PFSK-1 (cell line): ENCODE data around the gene NGFR.

Experiments
- POLR2AphosphoS5 ChIP-seq: IDR thresholded peaks from 2 replicates; pipeline ENCODE4 v1.6.1; 2012; ENCODE audit warnings: low read depth, mild to moderate bottlenecking, control low read depth, low read length, moderate library complexity
- SIN3A ChIP-seq: IDR thresholded peaks from 2 replicates; pipeline ENCODE4 v1.6.1; 2012; ENCODE audit warnings: mild to moderate bottlenecking, low read length, moderate library complexity, borderline replicate concordance; ENCODE audit not compliant: insufficient read depth
- TAF1 ChIP-seq: IDR thresholded peaks from 2 replicates; pipeline ENCODE4 v1.6.1; 2012; ENCODE audit warnings: low read length, control low read depth, borderline replicate concordance; ENCODE audit not compliant: insufficient read depth

DNA sequence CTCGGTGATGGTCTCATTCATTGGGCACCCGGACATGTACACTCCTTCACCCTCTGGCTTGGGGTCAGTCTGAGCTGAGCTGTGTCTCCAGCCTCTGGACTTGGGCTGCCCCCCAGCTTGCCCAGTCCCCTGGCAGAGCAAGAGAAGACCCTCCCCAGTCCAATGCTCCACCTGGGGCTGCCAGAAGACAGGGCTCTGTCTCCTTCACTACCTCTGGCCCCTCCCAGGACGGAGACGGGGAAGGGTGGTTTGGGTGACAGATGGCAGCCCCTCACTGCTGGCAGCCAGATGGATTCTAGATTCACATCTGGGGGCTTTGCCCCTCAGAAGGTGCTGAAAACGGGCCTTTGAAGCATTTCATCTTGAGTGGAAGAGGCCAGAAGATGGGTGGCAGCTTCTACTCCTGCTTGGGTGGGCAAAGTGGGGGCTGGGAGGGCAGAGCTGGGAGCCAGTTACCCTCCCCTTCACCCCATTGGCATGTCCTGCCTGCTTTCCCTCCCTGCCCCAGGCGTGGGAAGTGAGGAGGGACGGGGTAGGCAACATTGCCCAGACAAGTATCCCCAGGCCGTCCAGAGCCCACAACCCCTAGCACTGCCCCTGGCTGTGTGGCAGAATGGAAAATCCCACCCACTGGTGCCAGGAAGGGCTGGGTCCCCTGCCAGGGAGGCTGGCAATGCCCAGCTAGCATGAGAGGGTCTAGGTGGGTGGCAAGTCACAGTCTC is 13.9 kb downstream of the NGFR start:
- no peak for TF ChIP-seq POLR2AphosphoS5
- no peak for TF ChIP-seq SIN3A
- TF ChIP-seq TAF1, result no peak
